OCI-LY1 (cell line): ENCODE results near the gene AGPS.
A peak's percentile ranks its signal among the peaks of the same experiment; 100 is the strongest.

Source experiments
- H2AFZ ChIP-seq: fragments of 200-600 bp; sonication (generic), shearing (Covaris generic); 2 replicates; pipeline ENCODE4 v1.6.0; 2014; ENCODE audit warnings: antibody characterized with exemption, mild to moderate bottlenecking, low read length
- H3F3A ChIP-seq: fragments of 200-600 bp; sonication (generic), shearing (Covaris generic); 2 replicates; pipeline ENCODE4 v1.6.0; 2014; ENCODE audit warnings: mild to moderate bottlenecking, antibody characterized with exemption, low read length, moderate library complexity; ENCODE audit not compliant: insufficient read depth
- H3K27ac ChIP-seq: fragments of 200-600 bp; sonication (generic); 2 replicates; pipeline ENCODE4 v1.5.1; 2014; ENCODE audit warnings: low read length, mixed run types, mild to moderate bottlenecking, low read depth; ENCODE audit not compliant: poor library complexity, severe bottlenecking
- H3K27me3 ChIP-seq: fragments of 200-600 bp; sonication (generic); 2 replicates; pipeline ENCODE4 v1.6.0; 2014; ENCODE audit warnings: antibody characterized with exemption, mild to moderate bottlenecking, low read length, moderate library complexity; ENCODE audit not compliant: insufficient read depth
- H3K36me3 ChIP-seq: fragments of 200-600 bp; sonication (generic); 2 replicates; pipeline ENCODE4 v1.6.1; 2014; ENCODE audit warnings: mild to moderate bottlenecking, antibody characterized with exemption, low read length, moderate library complexity, mixed read lengths; ENCODE audit not compliant: insufficient read depth
- H3K4me1 ChIP-seq: fragments of 200-600 bp; sonication (generic); 2 replicates; pipeline ENCODE4 v1.5.1; 2014; ENCODE audit warnings: mild to moderate bottlenecking, low read length, moderate library complexity; ENCODE audit not compliant: insufficient read depth, severe bottlenecking
- H3K4me2 ChIP-seq: fragments of 200-600 bp; sonication (generic), shearing (Covaris generic); 2 replicates; pipeline ENCODE4 v1.6.1; 2014; ENCODE audit warnings: low read length
- H3K4me3 ChIP-seq: fragments of 200-600 bp; sonication (generic); 2 replicates; pipeline ENCODE4 v1.5.1; 2014; ENCODE audit warnings: low read length, low read depth, mild to moderate bottlenecking, mixed read lengths; ENCODE audit not compliant: poor library complexity, severe bottlenecking
- H3K79me2 ChIP-seq: fragments of 200-600 bp; shearing (Covaris generic); 2 replicates; pipeline ENCODE4 v1.6.1; 2016; ENCODE audit warnings: mixed run types, low read length, mixed read lengths; ENCODE audit not compliant: insufficient read depth
- H3K9ac ChIP-seq: fragments of 200-600 bp; sonication (generic), shearing (Covaris generic); 2 replicates; pipeline ENCODE4 v1.6.1; 2014; ENCODE audit warnings: mild to moderate bottlenecking, low read length, mixed read lengths
- H3K9me2 ChIP-seq: fragments of 200-600 bp; sonication (generic), shearing (Covaris generic); 2 replicates; pipeline ENCODE4 v1.6.1; 2014; ENCODE audit warnings: low read depth, mild to moderate bottlenecking, low read length, mixed read lengths
- H3K9me3 ChIP-seq: fragments of 200-600 bp; shearing (Covaris generic); 2 replicates; pipeline ENCODE4 v1.6.1; 2014; ENCODE audit warnings: low read length, mixed read lengths
- H4K20me1 ChIP-seq: fragments of 200-600 bp; sonication (generic), shearing (Covaris generic); 2 replicates; pipeline ENCODE4 v1.6.0; 2016; ENCODE audit warnings: mild to moderate bottlenecking, low read length; ENCODE audit not compliant: insufficient read depth
- EZH2 ChIP-seq: fragments of 200-600 bp; sonication (generic), shearing (Covaris generic); IDR thresholded peaks from 2 replicates; pipeline ENCODE4 v1.8.0; 2017; ENCODE audit warnings: borderline replicate concordance, mixed run types, mild to moderate bottlenecking, antibody characterized with exemption, low read length, moderate library complexity, mixed read lengths
- TF ChIP-seq, protein P1 (sequence below): fragments of 200-600 bp; sonication (generic), shearing (Covaris generic); IDR thresholded peaks from 2 replicates; pipeline ENCODE4 v1.5.1; 2017; ENCODE audit warnings: mild to moderate bottlenecking, antibody characterized with exemption, low read length, moderate library complexity, mixed read lengths

The AGPS gene

GRCh38 chr2:177392373-177393202, at the start of gene AGPS:
Gene AGPS, plus strand, starts transcription at chr2:177392773. Its CDS starts 17 bp downstream, at chr2:177392790.
- H3K4me2 ChIP-seq, result peak within 1 kb of the TSS; percentile 91
- H3K9ac ChIP-seq, result peak within 1 kb of the TSS; percentile 92
- H3K4me3 ChIP-seq, result peak within 1 kb of the TSS; percentile 88
- H3K27ac ChIP-seq, result peak within 1 kb of the TSS; percentile 42
- no peaks in the 10 kb centered on the region for H3K36me3 ChIP-seq
- H2AFZ ChIP-seq, result peak within 1 kb of the TSS; percentile 62; the same call in 1 of the 2 replicates
- TF ChIP-seq, protein P1, sequence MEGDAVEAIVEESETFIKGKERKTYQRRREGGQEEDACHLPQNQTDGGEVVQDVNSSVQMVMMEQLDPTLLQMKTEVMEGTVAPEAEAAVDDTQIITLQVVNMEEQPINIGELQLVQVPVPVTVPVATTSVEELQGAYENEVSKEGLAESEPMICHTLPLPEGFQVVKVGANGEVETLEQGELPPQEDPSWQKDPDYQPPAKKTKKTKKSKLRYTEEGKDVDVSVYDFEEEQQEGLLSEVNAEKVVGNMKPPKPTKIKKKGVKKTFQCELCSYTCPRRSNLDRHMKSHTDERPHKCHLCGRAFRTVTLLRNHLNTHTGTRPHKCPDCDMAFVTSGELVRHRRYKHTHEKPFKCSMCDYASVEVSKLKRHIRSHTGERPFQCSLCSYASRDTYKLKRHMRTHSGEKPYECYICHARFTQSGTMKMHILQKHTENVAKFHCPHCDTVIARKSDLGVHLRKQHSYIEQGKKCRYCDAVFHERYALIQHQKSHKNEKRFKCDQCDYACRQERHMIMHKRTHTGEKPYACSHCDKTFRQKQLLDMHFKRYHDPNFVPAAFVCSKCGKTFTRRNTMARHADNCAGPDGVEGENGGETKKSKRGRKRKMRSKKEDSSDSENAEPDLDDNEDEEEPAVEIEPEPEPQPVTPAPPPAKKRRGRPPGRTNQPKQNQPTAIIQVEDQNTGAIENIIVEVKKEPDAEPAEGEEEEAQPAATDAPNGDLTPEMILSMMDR, result no peak
- no peak for TF ChIP-seq EZH2
- H3K4me1 ChIP-seq, result peaks cover 36% of the 10 kb centered on the region
- H3K27me3 ChIP-seq, result no peaks in the 10 kb centered on the region
- H4K20me1 ChIP-seq, result no peaks in the 10 kb centered on the region
- no peaks in the 10 kb centered on the region for H3K9me3 ChIP-seq
- no peaks in the 10 kb centered on the region for H3K9me2 ChIP-seq
- H3K79me2 ChIP-seq, result peaks cover 43% of the 10 kb centered on the region
- H3F3A ChIP-seq, result no peaks in the 10 kb centered on the region

DNA sequence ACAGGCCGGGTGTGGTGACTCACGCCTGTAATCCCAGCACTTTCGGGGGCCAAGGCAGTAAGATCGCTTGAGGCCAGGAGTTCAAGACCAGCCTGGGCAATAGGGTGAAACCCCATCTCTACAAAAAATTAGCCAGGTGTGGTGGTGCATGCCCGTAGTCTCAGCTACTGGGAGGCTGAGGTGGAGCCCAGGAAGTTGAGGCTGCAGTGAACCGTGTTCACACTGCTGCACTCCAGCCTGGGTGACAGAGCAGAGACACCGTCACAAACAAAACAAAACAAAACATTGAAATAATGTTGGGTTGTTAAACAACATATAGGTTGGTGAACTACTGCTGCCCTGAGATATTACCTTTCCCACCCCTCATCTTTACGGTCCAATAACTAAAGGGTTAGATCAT, 48.8 kb upstream of the AGPS start:
- Histone ChIP-seq H3K27me3 (no peaks in the 10 kb centered on the region), H3K4me1 (no peaks in the 10 kb centered on the region), H3K9me2 (no peaks in the 10 kb centered on the region), H3K36me3 (no peaks in the 10 kb centered on the region), H3K9ac (no peak overlapping the region), H3K4me3 (no peak overlapping the region), H4K20me1 (no peaks in the 10 kb centered on the region), H3K4me2 (no peak overlapping the region), H3K9me3 (no peaks in the 10 kb centered on the region), H2AFZ (no peak overlapping the region), H3F3A (no peaks in the 10 kb centered on the region), H3K27ac (no peak overlapping the region), H3K79me2 (no peaks in the 10 kb centered on the region; the same call in 1 of the 2 replicates)
- no peak for TF ChIP-seq EZH2
- TF ChIP-seq, protein P1, result no peak

- H3K9me3 ChIP-seq, result no peaks in the 10 kb centered on the region
- no peaks in the 10 kb centered on the region for H3K4me1 ChIP-seq
- H3F3A ChIP-seq, result no peaks in the 10 kb centered on the region
- no peaks in the 10 kb centered on the region for H4K20me1 ChIP-seq
- TF ChIP-seq, protein P1, result peak; percentile 15
- no peak for TF ChIP-seq EZH2
- no peaks in the 10 kb centered on the region for H3K9me2 ChIP-seq
- H3K9ac ChIP-seq, result no peak overlapping the region
- no peak overlapping the region for H2AFZ ChIP-seq
- no peaks in the 10 kb centered on the region; the same call in 1 of the 2 replicates for H3K79me2 ChIP-seq
- no peak overlapping the region for H3K27ac ChIP-seq
- H3K4me2 ChIP-seq, result no peak overlapping the region
- no peaks in the 10 kb centered on the region for H3K27me3 ChIP-seq
- H3K4me3 ChIP-seq, result no peak overlapping the region
- H3K36me3 ChIP-seq, result no peaks in the 10 kb centered on the region
Measured at GRCh38 chr2:177344316-177344715, 48.3 kb upstream of the AGPS start.
